GM04503 (cell line): Measurements from ENCODE around the gene DIP2A.

Source experiments
- DNase-seq: peaks from one replicate; pipeline ENCODE4 v3.0.0-alpha.2; 2012; ENCODE audit warnings: low read depth

DIP2A gene

GRCh38 chr21:46597031-46597430 lies 138.3 kb downstream of the DIP2A start:
- DNase-seq: no peak

- no peak for DNase-seq
Observed at GRCh38 chr21:46597896-46598343, 139.2 kb downstream of the DIP2A start.

- peak; percentile 48 for DNase-seq
Observed at GRCh38 chr21:46598581-46599572, 140.2 kb downstream of the DIP2A start.

- no peak for DNase-seq
Observed at GRCh38 chr21:46600305-46600704, 141.6 kb downstream of the DIP2A start.

- DNase-seq: no peak
Observed at GRCh38 chr21:46600978-46601377, 142.3 kb downstream of the DIP2A start.

- DNase-seq: no peak
Observed at GRCh38 chr21:46603228-46603627, 144.5 kb downstream of the DIP2A start.

GRCh38 chr21:46604329-46604974 lies 145.8 kb downstream of the DIP2A start:
- no peak for DNase-seq

GRCh38 chr21:46604975-46605766 lies 146.5 kb downstream of the DIP2A start, which contains the start of gene S100B:
Gene S100B, minus strand, starts transcription at chr21:46605082. Its CDS starts 2,667 bp downstream, at chr21:46602415.
- DNase-seq: no peak

- no peak for DNase-seq
Observed at GRCh38 chr21:46605767-46606426, 147.2 kb downstream of the DIP2A start.

- DNase-seq: no peak
Observed at GRCh38 chr21:46606427-46606813, 147.7 kb downstream of the DIP2A start.

GRCh38 chr21:46607636-46608035 lies 148.9 kb downstream of the DIP2A start:
- no peak for DNase-seq

- no peak for DNase-seq
Observed at GRCh38 chr21:46608672-46609111, 150.0 kb downstream of the DIP2A start.

- no peak for DNase-seq
Observed at GRCh38 chr21:46610018-46610701, 151.5 kb downstream of the DIP2A start.

GRCh38 chr21:46613391-46613790 lies 154.7 kb downstream of the DIP2A start:
- DNase-seq: no peak

- DNase-seq: no peak
Observed at GRCh38 chr21:46616050-46616449, 157.4 kb downstream of the DIP2A start.

- DNase-seq: no peak
Observed at GRCh38 chr21:46616656-46617055, 158.0 kb downstream of the DIP2A start.

- DNase-seq: peak; percentile 30
Observed at GRCh38 chr21:46617267-46618051, 158.8 kb downstream of the DIP2A start.

GRCh38 chr21:46618738-46619379 lies 160.2 kb downstream of the DIP2A start:
- DNase-seq: peak; percentile 23
